Muscle of leg (tissue), 9 donors: ENCODE data around the gene VPS4A. TPM values are rescaled to one million over a fixed set of nuclear protein-coding genes. Genes with fewer than 3 reads are reported as not detected.

Experiments used
- polyA plus RNA-seq, 8 donors: library from polyadenylated mRNA; unstranded; fragments of 120-200 nt; gene quantifications; one replicate each; pipeline versions ENCODE4 v1.2.1 to v1.2.3, GENCODE V29; 2013; ENCODE audit warnings: inconsistent platforms in 1 of 8, low replicate concordance in 1 of 8; ENCODE audit not compliant: insufficient read length in 8 of 8, insufficient read depth in 1 of 8
- total RNA-seq: library from RNA; stranded (reverse); fragments of 120-200 nt; gene quantifications from one replicate; pipeline ENCODE4 v1.2.4, GENCODE V29; 2013

VPS4A gene
- total and polyA plus RNA-seq, 9 donors: 17.9 to 42.1 (median 36.3) TPM

Other genes starting within 250 kb of the VPS4A start
- gene HAS3, start 205.7 kb upstream of the VPS4A start, total RNA-seq: 0.58 TPM
- 1 to 10 TPM; 1.3 to 6.6 (median 2.1) TPM for gene HAS3, start 205.7 kb upstream of the VPS4A start, polyA plus RNA-seq
- 27.1 TPM for gene CHTF8, start 178.8 kb upstream of the VPS4A start, total RNA-seq
- 10 to 100 TPM; 58.5 to 83.2 (median 67.6) TPM for gene CHTF8, start 178.8 kb upstream of the VPS4A start, polyA plus RNA-seq
- gene UTP4, start 178.7 kb upstream of the VPS4A start, total RNA-seq: 16.9 TPM
- gene UTP4, start 178.7 kb upstream of the VPS4A start, polyA plus RNA-seq: 10 to 100 TPM; 33.7 to 41.0 (median 35.2) TPM
- 21.2 TPM for gene SNTB2, start 124.2 kb upstream of the VPS4A start, total RNA-seq
- gene SNTB2, start 124.2 kb upstream of the VPS4A start, polyA plus RNA-seq: 10 to 100 TPM; 10.4 to 19.7 (median 13.6) TPM
- gene PDF, start 19.2 kb downstream of the VPS4A start, total RNA-seq: 6.5 TPM
- gene PDF, start 19.2 kb downstream of the VPS4A start, polyA plus RNA-seq: 1 to 10 TPM; 5.9 to 8.1 (median 6.4) TPM
- gene COG8, start 28.2 kb downstream of the VPS4A start, total RNA-seq: 27.1 TPM
- 10 to 100 TPM; 19.2 to 25.3 (median 22.0) TPM for gene COG8, start 28.2 kb downstream of the VPS4A start, polyA plus RNA-seq
- gene NIP7, start 28.4 kb downstream of the VPS4A start, total RNA-seq: 14.5 TPM
- gene NIP7, start 28.4 kb downstream of the VPS4A start, polyA plus RNA-seq: 10 to 100 TPM; 17.0 to 27.0 (median 24.3) TPM
- gene TMED6, start 40.4 kb downstream of the VPS4A start, total RNA-seq: 0.22 TPM
- gene TMED6, start 40.4 kb downstream of the VPS4A start, polyA plus RNA-seq: 1 to 10 TPM; 1.0 to 1.7 (median 1.2) TPM
- gene TERF2, start 74.7 kb downstream of the VPS4A start, total RNA-seq: 9.8 TPM
- 10 to 100 TPM; 22.3 to 34.7 (median 29.6) TPM for gene TERF2, start 74.7 kb downstream of the VPS4A start, polyA plus RNA-seq
- gene CYB5B, start 113.3 kb downstream of the VPS4A start, total RNA-seq: 55.5 TPM
- gene CYB5B, start 113.3 kb downstream of the VPS4A start, polyA plus RNA-seq: 10 to 100 TPM; 58.3 to 74.5 (median 66.9) TPM